ENCODE measurements around the gene FAM177A1. TPM values are rescaled to one million over a fixed set of nuclear protein-coding genes. Genes with fewer than 3 reads are reported as not detected.

Gene FAM177A1
- total and polyA plus RNA-seq, 10 of the 15 experiments (the other 5 are each of a cell fraction or from before 2014, with no cell fraction given), result 5.3 to 38.6 (median 20.7) TPM

- peaks cover 26% of the 10 kb centered on the region for H3K79me2 ChIP-seq (ENCODE audit: control insufficient read depth, insufficient read depth, low read length)
- no peak for TF ChIP-seq GABPA (IDR thresholded peaks at IDR 0.05; ENCODE audit: low read depth)
- TF ChIP-seq POLR2AphosphoS5 (IDR thresholded peaks at IDR 0.05; ENCODE audit: low read length), result no peak
- no peak for TF ChIP-seq CBX5 (IDR thresholded peaks at IDR 0.05; ENCODE audit: low read depth)
- TF ChIP-seq CBFB (IDR thresholded peaks at IDR 0.05; ENCODE audit: low read depth), result 0 out of 2 replicates have a peak, but pooled peaks have one; percentile 21
- no peak for TF ChIP-seq YBX1 (IDR thresholded peaks at IDR 0.05)
- no peak for TF ChIP-seq SMC3 (IDR thresholded peaks at IDR 0.05; ENCODE audit: borderline replicate concordance, low read length)
- TF ChIP-seq HDGF (IDR thresholded peaks at IDR 0.05), result peak; percentile 64; the same call in 1 of the 2 replicates
- TF ChIP-seq RB1 (IDR thresholded peaks at IDR 0.05; ENCODE audit: borderline replicate concordance), result no peak
- no peak for TF ChIP-seq CTCF (IDR thresholded peaks at IDR 0.05 in 2 of 3, conservative IDR thresholded peaks at IDR 0.05 in 1 of 3; ENCODE audit: control insufficient read depth in 2 of 3, extremely low read depth in 1 of 3, insufficient read depth in 1 of 3, low read depth in 3 of 3, low read length in 3 of 3)
- TF ChIP-seq, protein P1, sequence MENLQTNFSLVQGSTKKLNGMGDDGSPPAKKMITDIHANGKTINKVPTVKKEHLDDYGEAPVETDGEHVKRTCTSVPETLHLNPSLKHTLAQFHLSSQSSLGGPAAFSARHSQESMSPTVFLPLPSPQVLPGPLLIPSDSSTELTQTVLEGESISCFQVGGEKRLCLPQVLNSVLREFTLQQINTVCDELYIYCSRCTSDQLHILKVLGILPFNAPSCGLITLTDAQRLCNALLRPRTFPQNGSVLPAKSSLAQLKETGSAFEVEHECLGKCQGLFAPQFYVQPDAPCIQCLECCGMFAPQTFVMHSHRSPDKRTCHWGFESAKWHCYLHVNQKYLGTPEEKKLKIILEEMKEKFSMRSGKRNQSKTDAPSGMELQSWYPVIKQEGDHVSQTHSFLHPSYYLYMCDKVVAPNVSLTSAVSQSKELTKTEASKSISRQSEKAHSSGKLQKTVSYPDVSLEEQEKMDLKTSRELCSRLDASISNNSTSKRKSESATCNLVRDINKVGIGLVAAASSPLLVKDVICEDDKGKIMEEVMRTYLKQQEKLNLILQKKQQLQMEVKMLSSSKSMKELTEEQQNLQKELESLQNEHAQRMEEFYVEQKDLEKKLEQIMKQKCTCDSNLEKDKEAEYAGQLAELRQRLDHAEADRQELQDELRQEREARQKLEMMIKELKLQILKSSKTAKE (IDR thresholded peaks at IDR 0.05; ENCODE audit: low read depth, poor library complexity, severe bottlenecking), result peak; percentile 54
- TF ChIP-seq EP300 (IDR thresholded peaks at IDR 0.05; ENCODE audit: borderline replicate concordance in 1 of 2, control insufficient read depth in 1 of 2, low read depth in 2 of 2, low read length in 2 of 2), result no peak
- no peak for TF ChIP-seq E4F1 (IDR thresholded peaks at IDR 0.05; ENCODE audit: borderline replicate concordance, partially characterized antibody)
- no peak for TF ChIP-seq RAD21 (IDR thresholded peaks at IDR 0.05; ENCODE audit: insufficient read depth, low read depth, low read length)
- no peak for TF ChIP-seq KDM1A (IDR thresholded peaks at IDR 0.05; ENCODE audit: borderline replicate concordance)
Observed at GRCh38 chr14:35121026-35121886, 75.2 kb downstream of the FAM177A1 start.

More at GRCh38 chr14:35121026-35121886, 75.2 kb downstream of the FAM177A1 start:
- H3K36me3 ChIP-seq (ENCODE audit: control insufficient read depth in 2 of 2, insufficient read depth in 2 of 2, low read length in 1 of 2), result no peaks in the 10 kb centered on the region
- peak overlapping the region; percentile 98 for H3K9ac ChIP-seq (ENCODE audit: control insufficient read depth, insufficient read depth, low read length)
- ChIA-PET CTCF (interaction anchor here (0.6 to 4.5 kb wide), 5 partner anchors 20 to 552 kb away, joined by 3 to 29 read pairs (median 3); no protein-coding TSS in a partner anchor), POLR2A (interaction anchor here (0.7 to 2.5 kb wide), 7 partner anchors 14 to 246 kb away, joined by 3 to 20 read pairs (median 4); partner anchors contain the start of genes BAZ1A, FAM177A1 and SRP54), SMC1A (ENCODE audit: uncharacterized antibody, unreplicated experiment) (interaction anchor here (0.6 to 1.9 kb wide), 6 partner anchors 20 to 295 kb away, joined by 3 to 6 read pairs (median 6); partner anchors contain the start of genes FAM177A1 and SRP54), RAD21 (ENCODE audit: unreplicated experiment) (interaction anchor here (1.3 to 2.6 kb wide), 5 partner anchors 19 to 705 kb away, joined by 4 to 11 read pairs (median 6); partner anchors contain the start of genes BRMS1L and FAM177A1)
- H3K27ac ChIP-seq (ENCODE audit: control insufficient read depth, insufficient read depth), result peak overlapping the region; percentile 99
- WGBS (ENCODE audit: insufficient coverage, insufficient replicate concordance, low lambda C conversion rate, missing lambda C conversion rate), result under 1% methylated on average over 33 of the region's 34 CpGs
- ATAC-seq (peak; percentile 1), FAIRE-seq (no peak), DNase-seq (ENCODE audit: low read depth, low spot score) (no peak)
- no peaks in the 10 kb centered on the region for H3K27me3 ChIP-seq (replicated peaks in 1 of 2; ENCODE audit: control insufficient read depth in 2 of 2, insufficient read depth in 2 of 2, low read length in 1 of 2)
- H3K4me3 ChIP-seq, result peak overlapping the region; percentile 83
- no peaks in the 10 kb centered on the region for H3K9me3 ChIP-seq (replicated peaks; ENCODE audit: control insufficient read depth, insufficient read depth, low read length)
- H4K20me1 ChIP-seq (ENCODE audit: control insufficient read depth, insufficient read depth), result no peaks in the 10 kb centered on the region
- H2AFZ ChIP-seq (ENCODE audit: control insufficient read depth, low read depth, low read length), result peak overlapping the region; percentile 100
- in situ Hi-C loops (cut with MboI), result no loop called here
- H3K4me1 ChIP-seq (ENCODE audit: control insufficient read depth, insufficient read depth, low read length), result 0 out of 2 replicates have a peak, but pooled peaks cover 2% of the 10 kb centered on the region
- H3K4me2 ChIP-seq (ENCODE audit: control insufficient read depth, insufficient read depth), result peak overlapping the region; percentile 83
- intact Hi-C loops (cut with micrococcal nuclease; ENCODE audit: unreplicated experiment), result loop anchor here (1.0 to 5.0 kb wide), 3 partner anchors 139 to 249 kb away; partner anchors contain the start of gene SRP54
- TSS peak; percentile 82 for BruUV-seq (replicated peaks)

Measured in GM12878 (cell line).